Keratinocyte (primary cell): ENCODE measurements around the gene GDNF.

Source experiments
- CTCF ChIP-seq, 3 experiments: IDR thresholded peaks in 1 of 3; conservative IDR thresholded peaks in 1 of 3; optimal IDR thresholded peaks in 1 of 3; 2 replicates in 2 of 3; 3 replicates in 1 of 3; pipeline versions ENCODE3 to v1.5.1; 2011; ENCODE audit warnings: low read length in 3 of 3, mild to moderate bottlenecking in 3 of 3, moderate library complexity in 2 of 3, control low read depth in 1 of 3, inconsistent platforms in 1 of 3; ENCODE audit not compliant: insufficient read depth in 2 of 3; ENCODE audit errors: extremely low read depth in 1 of 3
- EZH2 ChIP-seq: IDR thresholded peaks from one replicate; pipeline ENCODE4 v1.6.1; 2012; ENCODE audit warnings: inconsistent platforms, mild to moderate bottlenecking, low read length, moderate library complexity

DNA sequence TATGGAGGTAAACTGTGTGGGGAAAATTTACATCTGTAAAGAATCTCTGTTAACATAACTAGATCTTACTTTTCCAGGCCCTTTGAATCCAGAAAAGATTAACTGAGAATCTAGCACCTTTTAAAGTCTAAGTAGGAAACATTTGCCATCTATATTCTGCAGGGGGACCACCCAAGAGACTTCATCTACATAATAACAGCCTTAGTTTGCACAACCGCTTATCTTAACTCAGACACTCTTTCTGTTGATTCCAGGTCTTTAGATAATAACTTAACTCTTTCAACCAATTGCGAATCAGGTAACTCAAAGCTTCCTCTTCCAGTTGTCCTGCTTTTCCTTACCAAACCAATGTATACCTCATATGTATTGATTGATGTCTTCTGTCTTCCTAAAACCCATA is 53.4 kb downstream of the GDNF start:
- no peak for TF ChIP-seq EZH2
- no peak for TF ChIP-seq CTCF (optimal IDR thresholded peaks at IDR 0.05 in 1 of 3, IDR thresholded peaks at IDR 0.05 in 1 of 3, conservative IDR thresholded peaks at IDR 0.05 in 1 of 3; ENCODE audit: extremely low read depth in 1 of 3, insufficient read depth in 2 of 3, low read length in 3 of 3)
